H9 (cell line): ENCODE measurements around the gene SNX27. TPM values are rescaled to one million over a fixed set of nuclear protein-coding genes. Genes with fewer than 3 reads are reported as not detected.

ENCODE experiments used
- DNase-seq: peaks from one replicate; pipeline ENCODE4 v3.0.0-alpha.2; 2017
- H2AFZ ChIP-seq: one replicate; pipeline ENCODE4 v1.6.1; 2013; ENCODE audit warnings: mild to moderate bottlenecking, low read length, control low read depth, moderate library complexity
- H2AK5ac ChIP-seq: 2 replicates; pipeline ENCODE4 v1.6.1; 2013; ENCODE audit warnings: low read length, control low read depth, mixed read lengths; ENCODE audit not compliant: insufficient read length
- H2BK120ac ChIP-seq: one replicate; pipeline ENCODE4 v1.6.1; 2013; ENCODE audit warnings: low read depth, mild to moderate bottlenecking, low read length, control low read depth, inconsistent platforms; ENCODE audit not compliant: poor library complexity, severe bottlenecking
- H2BK12ac ChIP-seq: 2 replicates; pipeline ENCODE4 v1.6.1; 2013; ENCODE audit warnings: low read length, control low read depth, mixed read lengths, low read depth; ENCODE audit not compliant: insufficient read length
- H2BK15ac ChIP-seq: 2 replicates; pipeline ENCODE4 v1.6.1; 2013; ENCODE audit warnings: low read depth, low read length, control low read depth
- H2BK20ac ChIP-seq: one replicate; pipeline ENCODE4 v1.6.1; 2013; ENCODE audit warnings: low read depth, mild to moderate bottlenecking, low read length, control low read depth, inconsistent platforms; ENCODE audit not compliant: poor library complexity, severe bottlenecking
- H2BK5ac ChIP-seq: 2 replicates; pipeline ENCODE4 v1.6.1; 2013; ENCODE audit warnings: low read length, control low read depth, mixed read lengths; ENCODE audit not compliant: insufficient read length
- H3K14ac ChIP-seq: 2 replicates; pipeline ENCODE4 v1.6.1; 2013; ENCODE audit warnings: low read length, control low read depth; ENCODE audit not compliant: insufficient read depth
- H3K18ac ChIP-seq: 2 replicates; pipeline ENCODE4 v1.6.1; 2013; ENCODE audit warnings: low read depth, mild to moderate bottlenecking, mixed read lengths, low read length, control low read depth; ENCODE audit not compliant: insufficient read length
- H3K23ac ChIP-seq: 2 replicates; pipeline ENCODE4 v1.6.1; 2013; ENCODE audit warnings: low read length, control low read depth, mixed read lengths, low read depth; ENCODE audit not compliant: insufficient read length
- H3K23me2 ChIP-seq: 2 replicates; pipeline ENCODE4 v1.6.1; 2013; ENCODE audit warnings: low read depth, mild to moderate bottlenecking, mixed read lengths, low read length, control low read depth; ENCODE audit not compliant: insufficient read length, poor library complexity, severe bottlenecking
- H3K27ac ChIP-seq: 2 replicates; pipeline ENCODE4 v1.5.1; 2013; ENCODE audit warnings: low read length, control low read depth, mixed read lengths, low read depth; ENCODE audit not compliant: insufficient read length
- H3K27me3 ChIP-seq: 2 replicates; pipeline ENCODE4 v1.6.1; 2013; ENCODE audit warnings: low read length, control low read depth, inconsistent platforms; ENCODE audit not compliant: insufficient read depth
- H3K4ac ChIP-seq: 2 replicates; pipeline ENCODE4 v1.6.1; 2013; ENCODE audit warnings: low read depth, mild to moderate bottlenecking, control low read depth, inconsistent platforms, low read length, moderate library complexity
- H3K4me1 ChIP-seq: 2 replicates; pipeline ENCODE4 v1.6.1; 2013; ENCODE audit warnings: low read length, control low read depth, inconsistent platforms; ENCODE audit not compliant: insufficient read depth
- H3K4me2 ChIP-seq: 2 replicates; pipeline ENCODE4 v1.6.1; 2013; ENCODE audit warnings: low read length, control low read depth, mixed read lengths; ENCODE audit not compliant: insufficient read length, insufficient read depth
- H3K56ac ChIP-seq: 2 replicates; pipeline ENCODE4 v1.6.1; 2013; ENCODE audit warnings: low read depth, mild to moderate bottlenecking, mixed read lengths, low read length, control low read depth; ENCODE audit not compliant: insufficient read length
- H3K79me1 ChIP-seq: 2 replicates; pipeline ENCODE4 v1.6.1; 2013; ENCODE audit warnings: low read depth, mild to moderate bottlenecking, moderate library complexity, low read length, control low read depth, inconsistent platforms; ENCODE audit not compliant: insufficient read depth, poor library complexity, severe bottlenecking
- H3K79me2 ChIP-seq: 2 replicates; pipeline ENCODE4 v1.6.1; 2013; ENCODE audit warnings: low read length, control low read depth, inconsistent platforms; ENCODE audit not compliant: insufficient read depth
- H3K9ac ChIP-seq: 2 replicates; pipeline ENCODE4 v1.6.1; 2013; ENCODE audit warnings: low read length, control low read depth, mixed read lengths; ENCODE audit not compliant: insufficient read length; ENCODE audit errors: extremely low read depth
- H3K9me3 ChIP-seq: one replicate; pipeline ENCODE4 v1.6.1; 2013; ENCODE audit warnings: low read depth, low read length, inconsistent platforms; ENCODE audit not compliant: control insufficient read depth
- H3T11ph ChIP-seq: one replicate; pipeline ENCODE4 v1.6.1; 2013; ENCODE audit warnings: mild to moderate bottlenecking, low read length, control low read depth, inconsistent platforms
- H4K20me1 ChIP-seq: one replicate; pipeline ENCODE4 v1.6.1; 2013; ENCODE audit not compliant: control insufficient read depth, insufficient read length, insufficient read depth
- H4K5ac ChIP-seq: 2 replicates; pipeline ENCODE4 v1.6.1; 2013; ENCODE audit warnings: low read depth, mild to moderate bottlenecking, mixed read lengths, low read length, control low read depth; ENCODE audit not compliant: insufficient read length
- H4K8ac ChIP-seq: replicated peaks from 2 replicates; pipeline ENCODE4 v1.6.1; 2013; ENCODE audit warnings: low read length, control low read depth, mixed read lengths, low read depth; ENCODE audit not compliant: insufficient read length
- H4K91ac ChIP-seq: 2 replicates; pipeline ENCODE4 v1.6.1; 2013; ENCODE audit warnings: low read depth, mild to moderate bottlenecking, moderate library complexity, mixed read lengths, low read length, control low read depth; ENCODE audit not compliant: insufficient read length
- H3K27ac Mint-ChIP-seq, 3 experiments: 2 replicates in 2 of 3; 3 replicates in 1 of 3; pipeline ENCODE4 v1.8.0; 2020 to 2021; ENCODE audit warnings: mixed read lengths in 3 of 3, mild to moderate bottlenecking in 1 of 3, moderate library complexity in 1 of 3
- H3K27me3 Mint-ChIP-seq: 2 replicates; pipeline ENCODE4 v1.8.0; 2021; ENCODE audit warnings: low read depth, mild to moderate bottlenecking, moderate library complexity, mixed read lengths
- H3K36me3 Mint-ChIP-seq, 3 experiments: 2 replicates in 2 of 3; 3 replicates in 1 of 3; pipeline ENCODE4 v1.8.0; 2020 to 2021; ENCODE audit warnings: low read depth in 3 of 3, mixed read lengths in 3 of 3; ENCODE audit not compliant: insufficient read depth in 1 of 3
- H3K4me1 Mint-ChIP-seq, 2 experiments: 2 replicates each; pipeline ENCODE4 v1.8.0; 2020; ENCODE audit warnings: mixed read lengths in 2 of 2
- H3K4me3 Mint-ChIP-seq, 2 experiments: 2 replicates in 1 of 2; 3 replicates in 1 of 2; pipeline ENCODE4 v1.8.0; 2020 to 2021; ENCODE audit warnings: mild to moderate bottlenecking in 2 of 2, mixed read lengths in 2 of 2, moderate library complexity in 1 of 2
- H3K9me3 Mint-ChIP-seq, 2 experiments: 2 replicates in 1 of 2; 3 replicates in 1 of 2; pipeline ENCODE4 v1.8.0; 2020; ENCODE audit warnings: mild to moderate bottlenecking in 2 of 2, mixed read lengths in 2 of 2, moderate library complexity in 1 of 2
- CTCF ChIP-seq: fragments of 200-600 bp; sonication (generic); conservative IDR thresholded peaks from 3 replicates; pipeline ENCODE4 v1.8.0; 2021; ENCODE audit warnings: antibody characterized with exemption, mild to moderate bottlenecking
- WGBS: extraction: QIAGEN DNeasy Blood & Tissue Kit; methylation state at CpG from one replicate; pipeline ENCODE4 v1.1.7; 2013; ENCODE audit warnings: missing lambda C conversion rate, low lambda C conversion rate, mixed read lengths; ENCODE audit not compliant: insufficient read length; ENCODE audit errors: extremely low coverage; 5-methylcytosine and 5-hydroxymethylcytosine counted together
- total RNA-seq: library from RNA; stranded (reverse); gene quantifications from 2 replicates; pipeline ENCODE4 v1.2.1, GENCODE V29; 2021

Gene SNX27
- total RNA-seq, 1 experiment from 2014 or later: 48.9 TPM

- H3K36me3 Mint-ChIP-seq: peaks cover 7 to 22% (median 18%) of the 10 kb centered on the region in 3 experiments; a peak in 5 of 7 replicates
- H3K27ac ChIP-seq: no peak overlapping the region
- H3K27me3 ChIP-seq: no peaks in the 10 kb centered on the region
- no peak overlapping the region for H3T11ph ChIP-seq
- H3K56ac ChIP-seq: no peak overlapping the region
- H4K20me1 ChIP-seq: no peaks in the 10 kb centered on the region
- peaks cover 16% of the 10 kb centered on the region for H3K9me3 ChIP-seq
- H3K23ac ChIP-seq: no peak overlapping the region
- H3K4ac ChIP-seq: no peak overlapping the region
- H4K5ac ChIP-seq: no peak overlapping the region
- no peak overlapping the region for H2BK120ac ChIP-seq
- no peaks in the 10 kb centered on the region for H3K4me1 ChIP-seq
- H3K4me2 ChIP-seq: no peak overlapping the region
- no peaks in the 10 kb centered on the region for H3K79me1 ChIP-seq
- TF ChIP-seq CTCF: no peak
- H3K9me3 Mint-ChIP-seq: peaks cover 18 to 27% of the 10 kb centered on the region in 2 experiments
- peaks cover 9% of the 10 kb centered on the region; the same call in 1 of the 2 replicates for H3K27me3 Mint-ChIP-seq
- no peak overlapping the region for H4K8ac ChIP-seq
- H3K27ac Mint-ChIP-seq: no peak overlapping the region; a peak in 1 of 7 replicates
- H3K79me2 ChIP-seq: no peaks in the 10 kb centered on the region
- no CpG with 5 or more reads among the region's 3 CpGs for WGBS
- H2AK5ac ChIP-seq: no peak overlapping the region
- no peak overlapping the region for H2BK5ac ChIP-seq
- no peak overlapping the region for H4K91ac ChIP-seq
- H3K18ac ChIP-seq: no peak overlapping the region
- no peak for DNase-seq
- H3K4me3 Mint-ChIP-seq: no peak overlapping the region; a peak in 1 of 5 replicates
- no peak overlapping the region for H2AFZ ChIP-seq
- no peaks in the 10 kb centered on the region for H3K23me2 ChIP-seq
- H2BK15ac ChIP-seq: no peak overlapping the region
- H3K9ac ChIP-seq: no peak overlapping the region
- no peak overlapping the region for H2BK20ac ChIP-seq
- H2BK12ac ChIP-seq: no peak overlapping the region
- H3K4me1 Mint-ChIP-seq: peaks cover 10 to 12% of the 10 kb centered on the region in 2 experiments
- no peak overlapping the region for H3K14ac ChIP-seq
Measured at GRCh38 chr1:151739590-151740355, 127.9 kb downstream of the SNX27 start.
